Activated gamma-delta T cell (primary cell): Measurements from ENCODE around the gene AACS.
"Not testable (repeated sequence)": the region's sequence is repeated elsewhere in the genome, so short reads cannot be mapped to it uniquely, and the experiment has no call there.

Experiments used
- DNase-seq: peaks from one replicate; lab custom pipeline; 2025; lab: John Stamatoyannopoulos, UW
- total RNA-seq, 2 donors: gene quantifications; one replicate each; lab custom pipeline; 2026; lab: John Stamatoyannopoulos, UW

Gene AACS
- 26.3 to 32.7 reads per million in 2 donors for total RNA-seq

- peak; percentile 55 for DNase-seq
Observed at GRCh38 chr12:125065021-125065918, at the start of gene AACS. Gene AACS (plus strand): TSS chr12:125065435. CDS start chr12:125065585, 150 bp downstream.

GRCh38 chr12:125015680-125016310, 49.4 kb upstream of the AACS start:
- no peak for DNase-seq

- no peak for DNase-seq
Observed at GRCh38 chr12:125017801-125018200, 47.4 kb upstream of the AACS start.

- no peak for DNase-seq
Observed at GRCh38 chr12:125018356-125018755, 46.9 kb upstream of the AACS start.

- no peak for DNase-seq
Observed at GRCh38 chr12:125021096-125021495, 44.1 kb upstream of the AACS start.

GRCh38 chr12:125021771-125022170, 43.5 kb upstream of the AACS start:
- DNase-seq = no peak

GRCh38 chr12:125023065-125023464, 42.2 kb upstream of the AACS start:
- no peak for DNase-seq

GRCh38 chr12:125024949-125025563, 40.2 kb upstream of the AACS start:
- no peak for DNase-seq

GRCh38 chr12:125025606-125026235, 39.5 kb upstream of the AACS start:
- no peak for DNase-seq

GRCh38 chr12:125028106-125028505, 37.1 kb upstream of the AACS start:
- no peak for DNase-seq

- no peak for DNase-seq
Observed at GRCh38 chr12:125029761-125030358, 35.4 kb upstream of the AACS start.

- not testable (repeated sequence) for DNase-seq
Observed at GRCh38 chr12:125031471-125031870, 33.8 kb upstream of the AACS start.

- no peak for DNase-seq
Observed at GRCh38 chr12:125032466-125033152, 32.6 kb upstream of the AACS start.

GRCh38 chr12:125033288-125033687, 31.9 kb upstream of the AACS start:
- DNase-seq = no peak

- no peak for DNase-seq
Observed at GRCh38 chr12:125038976-125039625, 26.1 kb upstream of the AACS start.

- DNase-seq = no peak
Observed at GRCh38 chr12:125049093-125049458, 16.2 kb upstream of the AACS start.

- no peak for DNase-seq
Observed at GRCh38 chr12:125050446-125050845, 14.8 kb upstream of the AACS start.

- DNase-seq = no peak
Observed at GRCh38 chr12:125050868-125051267, 14.4 kb upstream of the AACS start.

GRCh38 chr12:125053821-125054220, 11.4 kb upstream of the AACS start:
- DNase-seq = no peak

- no peak for DNase-seq
Observed at GRCh38 chr12:125055591-125055990, 9.6 kb upstream of the AACS start.

GRCh38 chr12:125056306-125056705, 8.9 kb upstream of the AACS start:
- DNase-seq = no peak
